Gastrocnemius medialis (tissue), 4 donors: ENCODE measurements around the gene GNAO1. TPM values are rescaled to one million over a fixed set of nuclear protein-coding genes. Genes with fewer than 3 reads are reported as not detected.

ENCODE experiments used
- ATAC-seq, 2 donors: fragments of 150-250 bp; one replicate each; pipeline ENCODE4 v1.9.1; 2016
- DNase-seq, 2 donors: peaks; one replicate each; pipeline ENCODE4 v3.0.0-alpha.2; 2019
- H3K27ac ChIP-seq, 4 donors: fragments of 200-600 bp; sonication (generic); 1 replicate in 1 of 4; 2 replicates in 3 of 4; pipeline ENCODE4 v1.5.1; 2016 to 2018; ENCODE audit warnings: mild to moderate bottlenecking in 2 of 4, moderate library complexity in 1 of 4
- H3K27me3 ChIP-seq, 3 donors: fragments of 200-600 bp; sonication (generic) in 2 of 3; 1 replicate in 1 of 3; 2 replicates in 2 of 3; pipeline versions ENCODE4 v1.5.1 to v1.6.0; 2016 to 2019; ENCODE audit warnings: mild to moderate bottlenecking in 1 of 3, moderate library complexity in 1 of 3
- H3K36me3 ChIP-seq, 2 donors: fragments of 200-600 bp; sonication (generic) in 1 of 2; one replicate each; pipeline ENCODE4 v1.5.1; 2017 to 2018
- H3K4me1 ChIP-seq, 2 donors: fragments of 200-600 bp; sonication (generic) in 1 of 2; one replicate each; pipeline ENCODE4 v1.5.1; 2016 to 2017; ENCODE audit warnings: mild to moderate bottlenecking in 2 of 2
- H3K4me3 ChIP-seq, 4 donors: fragments of 200-600 bp; sonication (generic) in 3 of 4; 1 replicate in 1 of 4; 2 replicates in 3 of 4; pipeline ENCODE4 v1.5.1; 2016 to 2019; ENCODE audit warnings: mild to moderate bottlenecking in 2 of 4
- H3K9me3 ChIP-seq, 3 donors: fragments of 200-600 bp; sonication (generic) in 2 of 3; 1 replicate in 1 of 3; 2 replicates in 2 of 3; pipeline ENCODE4 v1.5.1; 2016 to 2019
- CTCF ChIP-seq, 5 experiments: fragments of 450-650 bp in 3 of 5; fragments of 200-600 bp in 2 of 5; sonication (generic) in 2 of 5; IDR thresholded peaks in 4 of 5; conservative IDR thresholded peaks in 1 of 5; 1 replicate in 4 of 5; 2 replicates in 1 of 5; pipeline ENCODE4 v1.5.1; 2016 to 2019; ENCODE audit warnings: antibody characterized with exemption in 5 of 5, mild to moderate bottlenecking in 3 of 5, moderate library complexity in 3 of 5
- POLR2A ChIP-seq, 2 donors: fragments of 450-650 bp; IDR thresholded peaks; one replicate each; pipeline ENCODE4 v1.6.1; 2017; ENCODE audit warnings: antibody characterized with exemption in 2 of 2, mild to moderate bottlenecking in 2 of 2, moderate library complexity in 2 of 2
- in situ Hi-C, 4 donors: fragments of 200-750 bp; cut with MboI; loops; one replicate each; pipeline versions ENCODE4 v1.15.0 to v1.8.0; 2017; ENCODE audit warnings: low sequenced_read_pairs in 4 of 4
- intact Hi-C: fragments of 100-400 bp; cut with DNase I; formaldehyde crosslinking; loops from one replicate; pipeline ENCODE4 v1.15.1; 2023; ENCODE audit warnings: low total_unique reads
- total RNA-seq, 4 donors: library from RNA; depleted of rRNA; stranded (reverse); fragments of >200 nt; gene quantifications; one replicate each; pipeline versions ENCODE4 v1.1.0 to v1.2.3, GENCODE V29; 2016

The GNAO1 gene
- total RNA-seq, 4 donors from 2014 or later = 0.25 to 2.0 (median 0.79) TPM

GRCh38 chr16:56181401-56181800, 9.9 kb upstream of the GNAO1 start:
- Histone ChIP-seq H3K27ac (no peak overlapping the region), H3K4me3 (no peak overlapping the region), H3K36me3 (no peaks in the 10 kb centered on the region), H3K4me1 (no peaks in the 10 kb centered on the region), H3K9me3 (no peaks in the 10 kb centered on the region), H3K27me3 (no peaks in the 10 kb centered on the region)
- in situ Hi-C loops (no loop called here), intact Hi-C loops (no loop called here)
- no peak for ATAC-seq
- DNase-seq = no peak
- no peak for TF ChIP-seq POLR2A (IDR thresholded peaks at IDR 0.05)
- TF ChIP-seq CTCF (IDR thresholded peaks at IDR 0.05 in 4 of 5, conservative IDR thresholded peaks at IDR 0.05 in 1 of 5) = no peak

- H3K4me3 ChIP-seq = no peak overlapping the region
- intact Hi-C loops = no loop called here
- DNase-seq = no peak
- H3K36me3 ChIP-seq = no peaks in the 10 kb centered on the region
- H3K4me1 ChIP-seq = no peaks in the 10 kb centered on the region
- in situ Hi-C loops = no loop called here
- TF ChIP-seq CTCF (IDR thresholded peaks at IDR 0.05 in 4 of 5, conservative IDR thresholded peaks at IDR 0.05 in 1 of 5) (no peak), POLR2A (IDR thresholded peaks at IDR 0.05) (no peak)
- H3K27ac ChIP-seq = no peak overlapping the region
- H3K9me3 ChIP-seq = no peaks in the 10 kb centered on the region
- ATAC-seq = no peak
- no peaks in the 10 kb centered on the region for H3K27me3 ChIP-seq
Measured at GRCh38 chr16:56183266-56183665, 8.0 kb upstream of the GNAO1 start.

GRCh38 chr16:56190048-56190676, 1.1 kb upstream of the GNAO1 start:
- DNase-seq (no peak), ATAC-seq (no peak)
- in situ Hi-C loops = no loop called here
- H3K27me3 ChIP-seq = peaks cover 31 to 43% (median 34%) of the 10 kb centered on the region in 3 donors
- intact Hi-C loops = no loop called here
- H3K36me3 ChIP-seq = no peaks in the 10 kb centered on the region
- TF ChIP-seq CTCF (IDR thresholded peaks at IDR 0.05 in 4 of 5, conservative IDR thresholded peaks at IDR 0.05 in 1 of 5) = no peak
- TF ChIP-seq POLR2A (IDR thresholded peaks at IDR 0.05) = no peak
- peak overlapping the region; percentile 57 to 61 (median 60) for H3K4me3 ChIP-seq
- H3K27ac ChIP-seq = peak overlapping the region; percentile 63 to 80 (median 76)
- H3K9me3 ChIP-seq = no peaks in the 10 kb centered on the region
- H3K4me1 ChIP-seq = peaks cover 8 to 14% of the 10 kb centered on the region in 2 donors

GRCh38 chr16:56190677-56191155, 573 bp upstream of the GNAO1 start:
- TF ChIP-seq CTCF (IDR thresholded peaks at IDR 0.05 in 4 of 5, conservative IDR thresholded peaks at IDR 0.05 in 1 of 5) (no peak), POLR2A (IDR thresholded peaks at IDR 0.05) (peak in 1 of 2 donors; percentile 16)
- Histone ChIP-seq H3K4me1 (peaks cover 8 to 14% of the 10 kb centered on the region in 2 donors), H3K9me3 (no peaks in the 10 kb centered on the region), H3K27ac (peak overlapping the region; percentile 63 to 80 (median 76)), H3K27me3 (peaks cover 34 to 43% (median 35%) of the 10 kb centered on the region in 3 donors), H3K36me3 (no peaks in the 10 kb centered on the region), H3K4me3 (peak overlapping the region; percentile 57 to 61 (median 60))
- ATAC-seq = peak; percentile 31 to 41
- intact Hi-C loops (no loop called here), in situ Hi-C loops (no loop called here)
- no peak for DNase-seq
